Measurements from ENCODE around the gene NUAK1.

- TF ChIP-seq, protein P1, sequence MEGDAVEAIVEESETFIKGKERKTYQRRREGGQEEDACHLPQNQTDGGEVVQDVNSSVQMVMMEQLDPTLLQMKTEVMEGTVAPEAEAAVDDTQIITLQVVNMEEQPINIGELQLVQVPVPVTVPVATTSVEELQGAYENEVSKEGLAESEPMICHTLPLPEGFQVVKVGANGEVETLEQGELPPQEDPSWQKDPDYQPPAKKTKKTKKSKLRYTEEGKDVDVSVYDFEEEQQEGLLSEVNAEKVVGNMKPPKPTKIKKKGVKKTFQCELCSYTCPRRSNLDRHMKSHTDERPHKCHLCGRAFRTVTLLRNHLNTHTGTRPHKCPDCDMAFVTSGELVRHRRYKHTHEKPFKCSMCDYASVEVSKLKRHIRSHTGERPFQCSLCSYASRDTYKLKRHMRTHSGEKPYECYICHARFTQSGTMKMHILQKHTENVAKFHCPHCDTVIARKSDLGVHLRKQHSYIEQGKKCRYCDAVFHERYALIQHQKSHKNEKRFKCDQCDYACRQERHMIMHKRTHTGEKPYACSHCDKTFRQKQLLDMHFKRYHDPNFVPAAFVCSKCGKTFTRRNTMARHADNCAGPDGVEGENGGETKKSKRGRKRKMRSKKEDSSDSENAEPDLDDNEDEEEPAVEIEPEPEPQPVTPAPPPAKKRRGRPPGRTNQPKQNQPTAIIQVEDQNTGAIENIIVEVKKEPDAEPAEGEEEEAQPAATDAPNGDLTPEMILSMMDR (conservative IDR thresholded peaks at IDR 0.05; ENCODE audit: low read depth in 2 of 2) = no peak
- TF ChIP-seq CREB1 (CRISPR knock-in tag; IDR thresholded peaks at IDR 0.05; ENCODE audit: low read depth) (no peak), POLR2AphosphoS5 (IDR thresholded peaks at IDR 0.05; ENCODE audit: low read depth) (no peak)
- TF ChIP-seq, protein P2, sequence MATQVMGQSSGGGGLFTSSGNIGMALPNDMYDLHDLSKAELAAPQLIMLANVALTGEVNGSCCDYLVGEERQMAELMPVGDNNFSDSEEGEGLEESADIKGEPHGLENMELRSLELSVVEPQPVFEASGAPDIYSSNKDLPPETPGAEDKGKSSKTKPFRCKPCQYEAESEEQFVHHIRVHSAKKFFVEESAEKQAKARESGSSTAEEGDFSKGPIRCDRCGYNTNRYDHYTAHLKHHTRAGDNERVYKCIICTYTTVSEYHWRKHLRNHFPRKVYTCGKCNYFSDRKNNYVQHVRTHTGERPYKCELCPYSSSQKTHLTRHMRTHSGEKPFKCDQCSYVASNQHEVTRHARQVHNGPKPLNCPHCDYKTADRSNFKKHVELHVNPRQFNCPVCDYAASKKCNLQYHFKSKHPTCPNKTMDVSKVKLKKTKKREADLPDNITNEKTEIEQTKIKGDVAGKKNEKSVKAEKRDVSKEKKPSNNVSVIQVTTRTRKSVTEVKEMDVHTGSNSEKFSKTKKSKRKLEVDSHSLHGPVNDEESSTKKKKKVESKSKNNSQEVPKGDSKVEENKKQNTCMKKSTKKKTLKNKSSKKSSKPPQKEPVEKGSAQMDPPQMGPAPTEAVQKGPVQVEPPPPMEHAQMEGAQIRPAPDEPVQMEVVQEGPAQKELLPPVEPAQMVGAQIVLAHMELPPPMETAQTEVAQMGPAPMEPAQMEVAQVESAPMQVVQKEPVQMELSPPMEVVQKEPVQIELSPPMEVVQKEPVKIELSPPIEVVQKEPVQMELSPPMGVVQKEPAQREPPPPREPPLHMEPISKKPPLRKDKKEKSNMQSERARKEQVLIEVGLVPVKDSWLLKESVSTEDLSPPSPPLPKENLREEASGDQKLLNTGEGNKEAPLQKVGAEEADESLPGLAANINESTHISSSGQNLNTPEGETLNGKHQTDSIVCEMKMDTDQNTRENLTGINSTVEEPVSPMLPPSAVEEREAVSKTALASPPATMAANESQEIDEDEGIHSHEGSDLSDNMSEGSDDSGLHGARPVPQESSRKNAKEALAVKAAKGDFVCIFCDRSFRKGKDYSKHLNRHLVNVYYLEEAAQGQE (IDR thresholded peaks at IDR 0.05; ENCODE audit: unreplicated experiment) = no peak
These were observed 5.3 kb downstream of the NUAK1 start for GRCh38 chr12:106133136-106134087.

Measured in GM23338 (cell line).